HepG2 (cell line): ENCODE data around the gene PARK7. TPM values are rescaled to one million over a fixed set of nuclear protein-coding genes. Genes with fewer than 3 reads are reported as not detected.

Experiments
- AGO2 ChIP-seq: fragments of 200-400 bp; formaldehyde crosslinking; optimal IDR thresholded peaks from 2 replicates; pipeline ENCODE3; 2017; ENCODE audit warnings: mild to moderate bottlenecking, low read depth, low read length, moderate library complexity
- ATF4 ChIP-seq, 2 experiments: fragments of 450-650 bp in 1 of 2; sonication (generic) in 1 of 2; formaldehyde crosslinking; IDR thresholded peaks; 2 replicates each; pipeline versions ENCODE4 v1.5.0 to v1.8.0; 2020 to 2022; ENCODE audit warnings: mild to moderate bottlenecking in 1 of 2, missing genetic modification reagents in 1 of 2
- CENPBD1 ChIP-seq: sonication (generic); formaldehyde crosslinking; IDR thresholded peaks from 2 replicates; pipeline ENCODE4 v1.8.0; 2022; ENCODE audit warnings: missing genetic modification reagents, low read depth, mild to moderate bottlenecking, borderline replicate concordance
- FIP1L1 ChIP-seq: fragments of 200-400 bp; formaldehyde crosslinking; IDR thresholded peaks from 2 replicates; pipeline ENCODE4 v1.6.1; 2018; ENCODE audit warnings: low read depth, mild to moderate bottlenecking, low read length, moderate library complexity, borderline replicate concordance; ENCODE audit not compliant: insufficient read depth
- HOXA3 ChIP-seq: sonication (generic); formaldehyde crosslinking; IDR thresholded peaks from 2 replicates; pipeline ENCODE4 v1.5.0; 2020; ENCODE audit warnings: missing genetic modification reagents
- MTA1 ChIP-seq: sonication (generic); formaldehyde crosslinking; IDR thresholded peaks from 2 replicates; pipeline ENCODE4 v1.4.0; 2020; ENCODE audit warnings: missing genetic modification reagents, mild to moderate bottlenecking, borderline replicate concordance
- POLR2AphosphoS2 ChIP-seq: IDR thresholded peaks from 2 replicates; pipeline ENCODE4 v1.6.1; 2011; ENCODE audit warnings: low read depth, low read length, improper control_type of control experiment
- POLR2G ChIP-seq: fragments of 200-400 bp; formaldehyde crosslinking; IDR thresholded peaks from 2 replicates; pipeline ENCODE4 v1.6.1; 2018; ENCODE audit warnings: mild to moderate bottlenecking, low read depth, low read length, moderate library complexity
- PRPF4 ChIP-seq: fragments of 200-400 bp; formaldehyde crosslinking; IDR thresholded peaks from 2 replicates; pipeline ENCODE4 v1.6.1; 2016; ENCODE audit warnings: low read length, low read depth; ENCODE audit not compliant: poor library complexity, severe bottlenecking
- RBM22 ChIP-seq: fragments of 200-400 bp; formaldehyde crosslinking; optimal IDR thresholded peaks from 2 replicates; pipeline ENCODE3; 2017; ENCODE audit warnings: mild to moderate bottlenecking, low read length, moderate library complexity
- RCOR2 ChIP-seq: IDR thresholded peaks from 2 replicates; pipeline ENCODE4 v1.6.1; 2016; ENCODE audit warnings: missing biosample characterization, missing genetic modification reagents
- SNRNP70 ChIP-seq: fragments of 200-400 bp; formaldehyde crosslinking; IDR thresholded peaks from 2 replicates; pipeline ENCODE4 v1.6.1; 2017; ENCODE audit warnings: mild to moderate bottlenecking, low read depth, low read length, moderate library complexity
- U2AF1 ChIP-seq: fragments of 200-400 bp; formaldehyde crosslinking; optimal IDR thresholded peaks from 2 replicates; pipeline ENCODE3; 2017; ENCODE audit warnings: mild to moderate bottlenecking, low read depth, low read length
- U2AF2 ChIP-seq: fragments of 200-400 bp; formaldehyde crosslinking; IDR thresholded peaks from 2 replicates; pipeline ENCODE4 v1.6.1; 2017; ENCODE audit warnings: low read depth, mild to moderate bottlenecking, low read length
- ZNF282 ChIP-seq: fragments of 450-650 bp; IDR thresholded peaks from 2 replicates; pipeline ENCODE4 v1.6.1; 2018; ENCODE audit not compliant: partially characterized antibody
- ZNF441 ChIP-seq: sonication (generic); formaldehyde crosslinking; IDR thresholded peaks from 2 replicates; pipeline ENCODE4 v1.7.0; 2021; ENCODE audit warnings: missing genetic modification reagents, borderline replicate concordance
- ZNF780A ChIP-seq: sonication (generic); formaldehyde crosslinking; IDR thresholded peaks from 2 replicates; pipeline ENCODE4 v1.8.0; 2022; ENCODE audit warnings: mild to moderate bottlenecking, missing genetic modification reagents, moderate library complexity
- polyA plus RNA-seq, 8 experiments: library from polyadenylated mRNA; depleted of rRNA in 3 of 8; stranded (reverse) in 7 of 8; unstranded in 1 of 8; fragments of >200 nt; fragmentation: Illumina TruSeq in 4 of 8; extraction: Trizol in 4 of 8; gene quantifications; 2 replicates each; pipeline versions ENCODE4 v1.2.1 to v1.2.3, GENCODE V29; 2011 to 2016; ENCODE audit warnings: low read depth in 4 of 8, missing spikeins in 1 of 8, mixed read lengths in 1 of 8; ENCODE audit not compliant: insufficient read depth in 1 of 8
- total RNA-seq, 5 experiments: library from RNA; depleted of rRNA; stranded (reverse); fragments of >200 nt; fragmentation: Illumina TruSeq; extraction: Trizol; gene quantifications; 2 replicates each; pipeline ENCODE4 v1.2.3, GENCODE V29; 2016; ENCODE audit warnings: low read depth in 1 of 5
- TF ChIP-seq, protein P1 (sequence below): sonication (generic); formaldehyde crosslinking; IDR thresholded peaks from 2 replicates; pipeline ENCODE4 v1.5.0; 2020; ENCODE audit warnings: missing genetic modification reagents
- TF ChIP-seq, protein P2 (sequence below): sonication (generic); formaldehyde crosslinking; IDR thresholded peaks from 2 replicates; pipeline ENCODE4 v1.8.0; 2022; ENCODE audit warnings: low read depth, missing genetic modification reagents
- TF ChIP-seq, protein P3 (sequence below), 2 experiments: sonication (generic) in 1 of 2; formaldehyde crosslinking in 1 of 2; IDR thresholded peaks; 2 replicates each; pipeline versions ENCODE4 v1.4.0 to v1.6.1; 2016 to 2020; ENCODE audit warnings: borderline replicate concordance in 1 of 2, low read depth in 1 of 2, mild to moderate bottlenecking in 1 of 2, missing genetic modification reagents in 1 of 2

PARK7 gene
- total and polyA plus RNA-seq, 2 of the 13 experiments (the other 11 are each of a cell fraction or from before 2014, with no cell fraction given), result 212 to 296 TPM

DNA sequence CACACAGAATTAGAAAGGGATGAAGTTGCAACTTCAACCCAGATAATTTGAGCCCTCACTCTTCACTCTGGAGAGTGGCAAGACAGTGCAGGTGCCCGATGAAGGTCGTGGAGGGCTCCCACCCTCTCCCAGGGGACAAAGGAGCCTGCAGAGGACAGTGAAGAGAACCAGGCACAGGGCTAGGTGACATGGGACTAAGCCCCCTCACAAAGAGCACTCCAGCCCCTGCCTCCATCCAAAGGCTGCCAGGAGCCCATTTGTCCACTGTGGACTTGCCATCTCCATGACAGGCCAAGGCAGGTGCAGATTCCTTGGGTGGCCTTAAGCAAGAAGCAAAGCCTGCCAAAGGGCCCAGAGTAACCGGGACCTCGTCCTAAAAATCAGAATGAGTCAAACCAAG is 49.5 kb downstream of the PARK7 start (continued):
- no peak for TF ChIP-seq U2AF2
- TF ChIP-seq RCOR2 (CRISPR knock-in tag), result no peak
- TF ChIP-seq RBM22, result peak; percentile 99
- TF ChIP-seq CENPBD1 (CRISPR knock-in tag), result no peak
- TF ChIP-seq ZNF282, result no peak
- TF ChIP-seq PRPF4, result no peak
- TF ChIP-seq, protein P1, sequence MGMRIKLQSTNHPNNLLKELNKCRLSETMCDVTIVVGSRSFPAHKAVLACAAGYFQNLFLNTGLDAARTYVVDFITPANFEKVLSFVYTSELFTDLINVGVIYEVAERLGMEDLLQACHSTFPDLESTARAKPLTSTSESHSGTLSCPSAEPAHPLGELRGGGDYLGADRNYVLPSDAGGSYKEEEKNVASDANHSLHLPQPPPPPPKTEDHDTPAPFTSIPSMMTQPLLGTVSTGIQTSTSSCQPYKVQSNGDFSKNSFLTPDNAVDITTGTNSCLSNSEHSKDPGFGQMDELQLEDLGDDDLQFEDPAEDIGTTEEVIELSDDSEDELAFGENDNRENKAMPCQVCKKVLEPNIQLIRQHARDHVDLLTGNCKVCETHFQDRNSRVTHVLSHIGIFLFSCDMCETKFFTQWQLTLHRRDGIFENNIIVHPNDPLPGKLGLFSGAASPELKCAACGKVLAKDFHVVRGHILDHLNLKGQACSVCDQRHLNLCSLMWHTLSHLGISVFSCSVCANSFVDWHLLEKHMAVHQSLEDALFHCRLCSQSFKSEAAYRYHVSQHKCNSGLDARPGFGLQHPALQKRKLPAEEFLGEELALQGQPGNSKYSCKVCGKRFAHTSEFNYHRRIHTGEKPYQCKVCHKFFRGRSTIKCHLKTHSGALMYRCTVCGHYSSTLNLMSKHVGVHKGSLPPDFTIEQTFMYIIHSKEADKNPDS, result no peak
- TF ChIP-seq, protein P2, sequence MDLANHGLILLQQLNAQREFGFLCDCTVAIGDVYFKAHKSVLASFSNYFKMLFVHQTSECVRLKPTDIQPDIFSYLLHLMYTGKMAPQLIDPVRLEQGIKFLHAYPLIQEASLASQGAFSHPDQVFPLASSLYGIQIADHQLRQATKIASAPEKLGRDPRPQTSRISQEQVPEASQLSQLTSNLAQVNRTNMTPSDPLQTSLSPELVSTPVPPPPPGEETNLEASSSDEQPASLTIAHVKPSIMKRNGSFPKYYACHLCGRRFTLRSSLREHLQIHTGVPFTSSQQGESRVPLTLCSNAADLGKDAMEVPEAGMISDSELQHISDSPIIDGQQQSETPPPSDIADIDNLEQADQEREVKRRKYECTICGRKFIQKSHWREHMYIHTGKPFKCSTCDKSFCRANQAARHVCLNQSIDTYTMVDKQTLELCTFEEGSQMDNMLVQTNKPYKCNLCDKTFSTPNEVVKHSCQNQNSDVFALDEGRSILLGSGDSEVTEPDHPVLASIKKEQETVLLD (CRISPR knock-in tag), result no peak
- TF ChIP-seq MTA1, result no peak
- no peak for TF ChIP-seq ATF4 (CRISPR knock-in tag; IDR thresholded peaks at IDR 0.05)
- TF ChIP-seq HOXA3 (CRISPR knock-in tag), result no peak
- TF ChIP-seq SNRNP70, result no peak
- TF ChIP-seq, protein P3, sequence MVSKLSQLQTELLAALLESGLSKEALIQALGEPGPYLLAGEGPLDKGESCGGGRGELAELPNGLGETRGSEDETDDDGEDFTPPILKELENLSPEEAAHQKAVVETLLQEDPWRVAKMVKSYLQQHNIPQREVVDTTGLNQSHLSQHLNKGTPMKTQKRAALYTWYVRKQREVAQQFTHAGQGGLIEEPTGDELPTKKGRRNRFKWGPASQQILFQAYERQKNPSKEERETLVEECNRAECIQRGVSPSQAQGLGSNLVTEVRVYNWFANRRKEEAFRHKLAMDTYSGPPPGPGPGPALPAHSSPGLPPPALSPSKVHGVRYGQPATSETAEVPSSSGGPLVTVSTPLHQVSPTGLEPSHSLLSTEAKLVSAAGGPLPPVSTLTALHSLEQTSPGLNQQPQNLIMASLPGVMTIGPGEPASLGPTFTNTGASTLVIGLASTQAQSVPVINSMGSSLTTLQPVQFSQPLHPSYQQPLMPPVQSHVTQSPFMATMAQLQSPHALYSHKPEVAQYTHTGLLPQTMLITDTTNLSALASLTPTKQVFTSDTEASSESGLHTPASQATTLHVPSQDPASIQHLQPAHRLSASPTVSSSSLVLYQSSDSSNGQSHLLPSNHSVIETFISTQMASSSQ (IDR thresholded peaks at IDR 0.05; ENCODE audit: low read depth), result no peak
- TF ChIP-seq, protein P3 (CRISPR knock-in tag; IDR thresholded peaks at IDR 0.05; ENCODE audit: borderline replicate concordance), result no peak
- TF ChIP-seq ZNF780A (CRISPR knock-in tag), result no peak
- TF ChIP-seq U2AF1, result no peak
- peak; percentile 65 for TF ChIP-seq POLR2G
- peak; percentile 19 for TF ChIP-seq AGO2
- peak; percentile 61; the same call in 1 of the 2 replicates for TF ChIP-seq FIP1L1
- TF ChIP-seq POLR2AphosphoS2, result peak; percentile 58; the same call in 1 of the 2 replicates
- TF ChIP-seq ZNF441, result no peak
